PFSK-1 (cell line): ENCODE measurements around the gene COL9A3.

ENCODE experiments used
- FOXP2 ChIP-seq: optimal IDR thresholded peaks from 2 replicates; pipeline ENCODE3; 2011; ENCODE audit warnings: borderline replicate concordance, control low read depth, inconsistent platforms; ENCODE audit not compliant: insufficient read depth; ENCODE audit errors: extremely low read length, extremely low read depth
- POLR2AphosphoS5 ChIP-seq: IDR thresholded peaks from 2 replicates; pipeline ENCODE4 v1.6.1; 2012; ENCODE audit warnings: low read depth, mild to moderate bottlenecking, control low read depth, low read length, moderate library complexity
- REST ChIP-seq, 2 experiments: IDR thresholded peaks; 2 replicates each; pipeline versions ENCODE4 v1.6.1 to v1.8.0; 2011 to 2012; ENCODE audit warnings: low read depth in 2 of 2, low read length in 2 of 2, control low read depth in 1 of 2, inconsistent platforms in 1 of 2, mild to moderate bottlenecking in 1 of 2, moderate library complexity in 1 of 2; ENCODE audit not compliant: insufficient read depth in 1 of 2
- SIN3A ChIP-seq: IDR thresholded peaks from 2 replicates; pipeline ENCODE4 v1.6.1; 2012; ENCODE audit warnings: mild to moderate bottlenecking, low read length, moderate library complexity, borderline replicate concordance; ENCODE audit not compliant: insufficient read depth
- TAF1 ChIP-seq: IDR thresholded peaks from 2 replicates; pipeline ENCODE4 v1.6.1; 2012; ENCODE audit warnings: low read length, control low read depth, borderline replicate concordance; ENCODE audit not compliant: insufficient read depth

GRCh38 chr20:62873280-62873679, 56.4 kb downstream of the COL9A3 start:
- no peak for TF ChIP-seq SIN3A
- TF ChIP-seq TAF1 = no peak
- TF ChIP-seq POLR2AphosphoS5 = no peak
- no peak for TF ChIP-seq REST (IDR thresholded peaks at IDR 0.05; ENCODE audit: insufficient read depth in 1 of 2, low read depth in 2 of 2, low read length in 2 of 2)
- TF ChIP-seq FOXP2 = no peak
